ENCODE measurements around the gene AGO3. TPM values are rescaled to one million over a fixed set of nuclear protein-coding genes. Genes with fewer than 3 reads are reported as not detected.

AGO3 gene
- total RNA-seq, 1 experiment from 2014 or later = 28.5 TPM

GRCh38 chr1:36062315-36062714 is 131.4 kb downstream of the AGO3 start:
- no peak for DNase-seq
- no peaks in the 10 kb centered on the region for H3K27me3 ChIP-seq (ENCODE audit: control insufficient read depth, insufficient read depth, low read length)
- H3K36me3 ChIP-seq (replicated peaks; ENCODE audit: control insufficient read depth, insufficient read depth, low read length) = no peaks in the 10 kb centered on the region
- no peak overlapping the region for H3K4me3 ChIP-seq (ENCODE audit: insufficient read depth, low read depth, low read length)

- H3K27me3 ChIP-seq (ENCODE audit: control insufficient read depth, insufficient read depth, low read length) = no peaks in the 10 kb centered on the region
- DNase-seq = no peak
These were observed 137.0 kb downstream of the AGO3 start for GRCh38 chr1:36067871-36068270.

GRCh38 chr1:36068866-36069265 is 138.0 kb downstream of the AGO3 start:
- no peaks in the 10 kb centered on the region for H3K27me3 ChIP-seq (ENCODE audit: control insufficient read depth, insufficient read depth, low read length)
- DNase-seq = no peak
- no peak overlapping the region for H3K4me3 ChIP-seq (ENCODE audit: insufficient read depth, low read depth, low read length)
- H3K36me3 ChIP-seq (replicated peaks; ENCODE audit: control insufficient read depth, insufficient read depth, low read length) = no peaks in the 10 kb centered on the region

More at GRCh38 chr1:36067871-36068270, 137.0 kb downstream of the AGO3 start:
- Histone ChIP-seq H3K36me3 (replicated peaks; ENCODE audit: control insufficient read depth, insufficient read depth, low read length) (no peaks in the 10 kb centered on the region), H3K4me3 (ENCODE audit: insufficient read depth, low read depth, low read length) (no peak overlapping the region)

GRCh38 chr1:36070349-36070748 is 139.4 kb downstream of the AGO3 start:
- Histone ChIP-seq H3K36me3 (replicated peaks; ENCODE audit: control insufficient read depth, insufficient read depth, low read length) (no peaks in the 10 kb centered on the region), H3K27me3 (ENCODE audit: control insufficient read depth, insufficient read depth, low read length) (no peaks in the 10 kb centered on the region), H3K4me3 (ENCODE audit: insufficient read depth, low read depth, low read length) (no peak overlapping the region)
- no peak for DNase-seq

- Histone ChIP-seq H3K4me3 (ENCODE audit: insufficient read depth, low read depth, low read length) (no peak overlapping the region), H3K27me3 (ENCODE audit: control insufficient read depth, insufficient read depth, low read length) (no peaks in the 10 kb centered on the region), H3K36me3 (replicated peaks; ENCODE audit: control insufficient read depth, insufficient read depth, low read length) (no peaks in the 10 kb centered on the region)
- no peak for DNase-seq
These were observed 146.2 kb downstream of the AGO3 start for GRCh38 chr1:36076979-36077573.

GRCh38 chr1:36080236-36080635 is 149.3 kb downstream of the AGO3 start:
- Histone ChIP-seq H3K4me3 (ENCODE audit: insufficient read depth, low read depth, low read length) (no peak overlapping the region), H3K27me3 (ENCODE audit: control insufficient read depth, insufficient read depth, low read length) (peaks cover 8% of the 10 kb centered on the region; the same call in 1 of the 2 replicates), H3K36me3 (replicated peaks; ENCODE audit: control insufficient read depth, insufficient read depth, low read length) (no peaks in the 10 kb centered on the region)
- DNase-seq = peak; percentile 3

GRCh38 chr1:36080801-36081200 is 149.9 kb downstream of the AGO3 start:
- Histone ChIP-seq H3K4me3 (ENCODE audit: insufficient read depth, low read depth, low read length) (no peak overlapping the region), H3K36me3 (replicated peaks; ENCODE audit: control insufficient read depth, insufficient read depth, low read length) (no peaks in the 10 kb centered on the region), H3K27me3 (ENCODE audit: control insufficient read depth, insufficient read depth, low read length) (peaks cover 8% of the 10 kb centered on the region; the same call in 1 of the 2 replicates)
- DNase-seq = no peak

- DNase-seq = peak; percentile 44
- Histone ChIP-seq H3K4me3 (ENCODE audit: insufficient read depth, low read depth, low read length) (no peak overlapping the region), H3K36me3 (replicated peaks; ENCODE audit: control insufficient read depth, insufficient read depth, low read length) (no peaks in the 10 kb centered on the region), H3K27me3 (ENCODE audit: control insufficient read depth, insufficient read depth, low read length) (peaks cover 8% of the 10 kb centered on the region; the same call in 1 of the 2 replicates)
These were observed 151.1 kb downstream of the AGO3 start for GRCh38 chr1:36081926-36082485.

- H3K4me3 ChIP-seq (ENCODE audit: insufficient read depth, low read depth, low read length) = no peak overlapping the region
- DNase-seq = peak; percentile 22
- H3K27me3 ChIP-seq (ENCODE audit: control insufficient read depth, insufficient read depth, low read length) = peaks cover 8% of the 10 kb centered on the region; the same call in 1 of the 2 replicates
- H3K36me3 ChIP-seq (replicated peaks; ENCODE audit: control insufficient read depth, insufficient read depth, low read length) = no peaks in the 10 kb centered on the region
These were observed 152.3 kb downstream of the AGO3 start for GRCh38 chr1:36083219-36083618.

GRCh38 chr1:36083635-36084496 is 153.0 kb downstream of the AGO3 start, which contains the start of gene TEKT2:
TEKT2 (plus strand) TSS chr1:36084094; CDS start chr1:36084922, 828 bp downstream.
- H3K27me3 ChIP-seq (ENCODE audit: control insufficient read depth, insufficient read depth, low read length) = peaks cover 8% of the 10 kb centered on the region; the same call in 1 of the 2 replicates
- H3K4me3 ChIP-seq (ENCODE audit: insufficient read depth, low read depth, low read length) = peak within 1 kb of the TSS; percentile 57
- DNase-seq = peak; percentile 98
- no peaks in the 10 kb centered on the region for H3K36me3 ChIP-seq (replicated peaks; ENCODE audit: control insufficient read depth, insufficient read depth, low read length)

GRCh38 chr1:36084497-36085115 is 153.7 kb downstream of the AGO3 start:
- Histone ChIP-seq H3K27me3 (ENCODE audit: control insufficient read depth, insufficient read depth, low read length) (peaks cover 8% of the 10 kb centered on the region; the same call in 1 of the 2 replicates), H3K4me3 (ENCODE audit: insufficient read depth, low read depth, low read length) (peak overlapping the region; percentile 57)
- peak; percentile 62 for DNase-seq

GRCh38 chr1:36085126-36085525 is 154.2 kb downstream of the AGO3 start:
- Histone ChIP-seq H3K36me3 (replicated peaks; ENCODE audit: control insufficient read depth, insufficient read depth, low read length) (no peaks in the 10 kb centered on the region), H3K27me3 (ENCODE audit: control insufficient read depth, insufficient read depth, low read length) (peaks cover 8% of the 10 kb centered on the region; the same call in 1 of the 2 replicates), H3K4me3 (ENCODE audit: insufficient read depth, low read depth, low read length) (no peak overlapping the region)
- DNase-seq = no peak

More at GRCh38 chr1:36084497-36085115, 153.7 kb downstream of the AGO3 start:
- H3K36me3 ChIP-seq (replicated peaks; ENCODE audit: control insufficient read depth, insufficient read depth, low read length) = no peaks in the 10 kb centered on the region

GRCh38 chr1:36085686-36086526 is 155.0 kb downstream of the AGO3 start:
- Histone ChIP-seq H3K27me3 (ENCODE audit: control insufficient read depth, insufficient read depth, low read length) (peaks cover 8% of the 10 kb centered on the region; the same call in 1 of the 2 replicates), H3K36me3 (replicated peaks; ENCODE audit: control insufficient read depth, insufficient read depth, low read length) (peaks cover under 1% of the 10 kb centered on the region; the same call in 1 of the 2 replicates), H3K4me3 (ENCODE audit: insufficient read depth, low read depth, low read length) (no peak overlapping the region)
- peak; percentile 19 for DNase-seq
